Endothelial cell of umbilical vein (primary cell): ENCODE measurements around the gene CDK10. TPM values are rescaled to one million over a fixed set of nuclear protein-coding genes. Genes with fewer than 3 reads are reported as not detected.

Source experiments
- BruUV-seq: library from RNA; stranded (reverse); fragments of 400-500 nt; replicated peaks from 2 replicates; lab custom pipeline; 2021; lab: Mats Ljungman, UMichigan
- CTCF ChIA-PET: fragments of 300-600, 350-600 bp; sonication (Branson Sonifier 250); formaldehyde crosslinking; loops from one replicate; lab custom pipeline; 2021; ENCODE audit warnings: antibody characterized with exemption, inconsistent platforms; lab: Charles Lee
- POLR2A ChIA-PET: fragments of 300-600, 350-600 bp; sonication (Branson Sonifier 250); formaldehyde crosslinking; loops from one replicate; lab custom pipeline; 2021; ENCODE audit warnings: antibody characterized with exemption, inconsistent platforms; lab: Charles Lee
- DNase-seq: peaks from one replicate; pipeline ENCODE4 v3.0.0-alpha.2; 2011; ENCODE audit warnings: low read depth, low spot score
- FAIRE-seq: peaks from 2 replicates; lab custom pipeline; 2011; peaks lifted over from hg19 to GRCh38; lab: Jason Lieb, UNC
- H2AFZ ChIP-seq: 2 replicates; pipeline ENCODE4 v1.6.0; 2012; ENCODE audit warnings: low read depth, low read length, control low read depth, inconsistent platforms
- H3K27ac ChIP-seq: 2 replicates; pipeline ENCODE4 v1.5.1; 2011; ENCODE audit warnings: low read depth, mild to moderate bottlenecking, control low read depth, low read length, moderate library complexity; ENCODE audit not compliant: insufficient read depth
- H3K27me3 ChIP-seq, 2 experiments: 2 replicates each; pipeline versions ENCODE4 v1.6.0 to v1.6.1; 2011; ENCODE audit warnings: low read length in 2 of 2, mixed read lengths in 1 of 2; ENCODE audit not compliant: control insufficient read depth in 2 of 2, insufficient read depth in 2 of 2
- H3K36me3 ChIP-seq, 2 experiments: 2 replicates in 1 of 2; 3 replicates in 1 of 2; pipeline ENCODE4 v1.5.1; 2011; ENCODE audit warnings: low read length in 2 of 2, mild to moderate bottlenecking in 1 of 2, moderate library complexity in 1 of 2; ENCODE audit not compliant: control insufficient read depth in 2 of 2, insufficient read depth in 2 of 2; ENCODE audit errors: extremely low read depth in 1 of 2
- H3K4me1 ChIP-seq: 3 replicates; pipeline ENCODE4 v1.5.1; 2011; ENCODE audit warnings: mild to moderate bottlenecking, low read length; ENCODE audit not compliant: control insufficient read depth, insufficient read depth; ENCODE audit errors: extremely low read depth
- H3K4me2 ChIP-seq: 2 replicates; pipeline ENCODE4 v1.6.1; 2011; ENCODE audit warnings: low read length, control low read depth, mixed read lengths; ENCODE audit not compliant: insufficient read depth
- H3K4me3 ChIP-seq, 3 experiments: fragments of 200-600 bp in 1 of 3; sonication (generic), shearing (Covaris generic) in 1 of 3; replicated peaks in 1 of 3; 2 replicates each; pipeline ENCODE4 v1.5.1; 2011 to 2016; ENCODE audit warnings: control low read depth in 3 of 3, low read length in 3 of 3, mild to moderate bottlenecking in 2 of 3, inconsistent platforms in 1 of 3, low read depth in 1 of 3, moderate library complexity in 1 of 3; ENCODE audit not compliant: insufficient read depth in 1 of 3
- H3K79me2 ChIP-seq: 2 replicates; pipeline ENCODE4 v1.6.0; 2012; ENCODE audit warnings: low read length, inconsistent platforms; ENCODE audit not compliant: control insufficient read depth, insufficient read depth
- H3K9ac ChIP-seq: replicated peaks from 2 replicates; pipeline ENCODE3; 2011; ENCODE audit warnings: low read length, control low read depth; ENCODE audit not compliant: insufficient read depth; ENCODE audit errors: extremely low read depth
- H3K9me1 ChIP-seq: replicated peaks from 3 replicates; pipeline ENCODE4 v1.6.0; 2011; ENCODE audit warnings: mild to moderate bottlenecking, low read length; ENCODE audit not compliant: control insufficient read depth, insufficient read depth; ENCODE audit errors: extremely low read depth
- H3K9me3 ChIP-seq: replicated peaks from 2 replicates; pipeline ENCODE4 v1.5.1; 2012; ENCODE audit warnings: low read length, inconsistent platforms; ENCODE audit not compliant: control insufficient read depth, insufficient read depth
- H4K20me1 ChIP-seq: replicated peaks from 2 replicates; pipeline ENCODE3; 2011; ENCODE audit warnings: mild to moderate bottlenecking, low read length; ENCODE audit not compliant: control insufficient read depth, insufficient read depth; ENCODE audit errors: extremely low read depth
- EZH2 ChIP-seq: IDR thresholded peaks from 2 replicates; pipeline ENCODE4 v1.6.1; 2012; ENCODE audit warnings: borderline replicate concordance, low read depth, mild to moderate bottlenecking, moderate library complexity, low read length, inconsistent platforms; ENCODE audit not compliant: severe bottlenecking
- FOS ChIP-seq: IDR thresholded peaks from 2 replicates; pipeline ENCODE4 v1.6.1; 2011; ENCODE audit warnings: mild to moderate bottlenecking, low read length, moderate library complexity, borderline replicate concordance; ENCODE audit not compliant: insufficient read depth
- GATA2 ChIP-seq: IDR thresholded peaks from 2 replicates; pipeline ENCODE4 v1.7.0; 2011; ENCODE audit warnings: low read depth, mild to moderate bottlenecking, moderate library complexity, mixed read lengths, low read length; ENCODE audit not compliant: insufficient read length, insufficient read depth
- JUN ChIP-seq: IDR thresholded peaks from 2 replicates; pipeline ENCODE4 v1.6.1; 2011; ENCODE audit warnings: borderline replicate concordance, low read depth; ENCODE audit not compliant: insufficient read length, insufficient read depth
- MYC ChIP-seq: IDR thresholded peaks from one replicate; pipeline ENCODE4 v1.6.1; 2011; ENCODE audit warnings: mild to moderate bottlenecking, low read depth, low read length
- POLR2A ChIP-seq: IDR thresholded peaks from 2 replicates; pipeline ENCODE4 v1.6.1; 2012; ENCODE audit warnings: low read depth, mild to moderate bottlenecking, control low read depth, low read length
- POLR2AphosphoS5 ChIP-seq: IDR thresholded peaks from 2 replicates; pipeline ENCODE4 v1.6.1; 2012; ENCODE audit warnings: low read depth, mild to moderate bottlenecking, control low read depth, low read length, moderate library complexity; ENCODE audit not compliant: insufficient read depth
- dilution Hi-C: fragments of 300-500 bp; cut with MboI; formaldehyde crosslinking; loops from one replicate; pipeline ENCODE4 v1.15.0; 2019; ENCODE audit warnings: low sequenced_read_pairs; ENCODE audit not compliant: extremely low pct_ligation_motif_present
- intact Hi-C: fragments of 100-400 bp; cut with micrococcal nuclease; formaldehyde crosslinking; loops from one replicate; pipeline ENCODE4 v1.10.0; 2022
- polyA plus RNA-seq, 4 experiments: library from polyadenylated mRNA; depleted of rRNA in 3 of 4; stranded (reverse) in 3 of 4; unstranded in 1 of 4; fragments of >200 nt; gene quantifications; 2 replicates each; pipeline versions ENCODE4 v1.2.1 to v1.2.3, GENCODE V29; 2011 to 2012; ENCODE audit warnings: missing spikeins in 1 of 4
- total RNA-seq: library from RNA; stranded (reverse); gene quantifications from 2 replicates; pipeline ENCODE4 v1.2.3, GENCODE V29; 2021
- TF ChIP-seq, protein P1 (sequence below), 2 donors: IDR thresholded peaks; 1 replicate in 1 of 2; 2 replicates in 1 of 2; pipeline ENCODE4 v1.5.1; 2011; ENCODE audit warnings: low read length in 2 of 2, mild to moderate bottlenecking in 2 of 2, moderate library complexity in 2 of 2, control low read depth in 1 of 2, inconsistent platforms in 1 of 2, low read depth in 1 of 2; ENCODE audit not compliant: insufficient read depth in 1 of 2; ENCODE audit errors: extremely low read depth in 1 of 2
- TF ChIP-seq, protein P2 (sequence below): IDR thresholded peaks from 2 replicates; pipeline ENCODE4 v1.6.1; 2011; ENCODE audit not compliant: insufficient read depth, insufficient read length

CDK10 gene
- total and polyA plus RNA-seq, 2 donors (not counting 3 experiments of a cell fraction or from before 2014, with no cell fraction given), result 74.5 to 99.9 TPM

DNA sequence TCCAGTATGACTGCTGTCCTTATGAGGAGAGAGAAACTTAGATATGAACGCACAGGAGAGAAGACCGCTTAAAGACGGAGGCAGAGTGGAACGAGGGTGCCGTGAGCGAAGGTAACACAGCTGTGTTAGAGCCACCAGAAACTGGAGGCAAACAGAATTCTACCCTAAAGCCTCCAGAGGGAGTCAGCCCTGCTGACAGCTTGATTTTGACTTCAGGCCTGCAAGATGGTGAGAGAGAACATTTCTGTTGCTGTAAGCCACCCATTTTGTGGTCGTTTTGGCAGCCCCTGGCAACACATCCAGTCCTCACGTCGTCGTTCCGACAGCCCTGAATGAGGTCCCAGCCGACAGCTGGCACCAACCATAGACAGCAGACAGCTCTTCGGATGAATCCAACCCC lies 17.8 kb downstream of the CDK10 start:
- Histone ChIP-seq H3K4me3 (no peak overlapping the region), H3K9me3 (no peaks in the 10 kb centered on the region), H3K36me3 (no peaks in the 10 kb centered on the region), H3K79me2 (no peaks in the 10 kb centered on the region), H3K27me3 (no peaks in the 10 kb centered on the region), H3K4me1 (peaks cover 9% of the 10 kb centered on the region), H2AFZ (no peak overlapping the region), H3K9me1 (no peaks in the 10 kb centered on the region), H4K20me1 (no peaks in the 10 kb centered on the region), H3K27ac (no peak overlapping the region), H3K9ac (no peak overlapping the region), H3K4me2 (no peak overlapping the region)
- CTCF ChIA-PET, result interaction anchor here (1.0 to 6.4 kb wide), 3 partner anchors 89 to 206 kb away, joined by 3 to 119 read pairs (median 90); no protein-coding TSS in a partner anchor
- POLR2A ChIA-PET, result no interaction called here
- TF ChIP-seq, protein P1, sequence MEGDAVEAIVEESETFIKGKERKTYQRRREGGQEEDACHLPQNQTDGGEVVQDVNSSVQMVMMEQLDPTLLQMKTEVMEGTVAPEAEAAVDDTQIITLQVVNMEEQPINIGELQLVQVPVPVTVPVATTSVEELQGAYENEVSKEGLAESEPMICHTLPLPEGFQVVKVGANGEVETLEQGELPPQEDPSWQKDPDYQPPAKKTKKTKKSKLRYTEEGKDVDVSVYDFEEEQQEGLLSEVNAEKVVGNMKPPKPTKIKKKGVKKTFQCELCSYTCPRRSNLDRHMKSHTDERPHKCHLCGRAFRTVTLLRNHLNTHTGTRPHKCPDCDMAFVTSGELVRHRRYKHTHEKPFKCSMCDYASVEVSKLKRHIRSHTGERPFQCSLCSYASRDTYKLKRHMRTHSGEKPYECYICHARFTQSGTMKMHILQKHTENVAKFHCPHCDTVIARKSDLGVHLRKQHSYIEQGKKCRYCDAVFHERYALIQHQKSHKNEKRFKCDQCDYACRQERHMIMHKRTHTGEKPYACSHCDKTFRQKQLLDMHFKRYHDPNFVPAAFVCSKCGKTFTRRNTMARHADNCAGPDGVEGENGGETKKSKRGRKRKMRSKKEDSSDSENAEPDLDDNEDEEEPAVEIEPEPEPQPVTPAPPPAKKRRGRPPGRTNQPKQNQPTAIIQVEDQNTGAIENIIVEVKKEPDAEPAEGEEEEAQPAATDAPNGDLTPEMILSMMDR (IDR thresholded peaks at IDR 0.05; ENCODE audit: extremely low read depth in 1 of 2, insufficient read depth in 1 of 2, low read depth in 1 of 2, low read length in 2 of 2), result no peak
- TF ChIP-seq FOS (no peak), POLR2A (no peak), JUN (no peak), POLR2AphosphoS5 (no peak), MYC (no peak), GATA2 (no peak), EZH2 (no peak)
- TF ChIP-seq, protein P2, sequence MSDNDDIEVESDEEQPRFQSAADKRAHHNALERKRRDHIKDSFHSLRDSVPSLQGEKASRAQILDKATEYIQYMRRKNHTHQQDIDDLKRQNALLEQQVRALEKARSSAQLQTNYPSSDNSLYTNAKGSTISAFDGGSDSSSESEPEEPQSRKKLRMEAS, result no peak
- dilution Hi-C loops (no loop called here), intact Hi-C loops (loop anchor here (5.0 kb wide), 1 partner anchor 218 kb away; the partner anchor contains the start of gene TUBB3)
- FAIRE-seq (no peak), DNase-seq (no peak)
- no TSS peak for BruUV-seq
